Aorta (tissue), 4 donors: ENCODE measurements around the gene ST6GALNAC2. TPM values are rescaled to one million over a fixed set of nuclear protein-coding genes. Genes with fewer than 3 reads are reported as not detected.

Experiments used
- polyA plus RNA-seq, 2 donors: library from polyadenylated mRNA; stranded (reverse); fragments of 200-250 nt; gene quantifications; one replicate each; pipeline ENCODE4 v1.2.3, GENCODE V29; 2013
- total RNA-seq, 2 donors: library from RNA; stranded (reverse); fragmentation: NEBNext Ultra II Directional; extraction: Animal tissue kit (Norgen Biotek cat#: 25700); gene quantifications; one replicate each; pipeline ENCODE4 v1.2.1, GENCODE V29; 2021
- donor health status: healthy with polysubstance abuse.
- donor health status: Bipolar disorder and iron deficiency.
- donor health status: DM: no; HTN: no; CAD: no.
- donor health status: DM: yes; HTN: yes; CAD: no.

ST6GALNAC2 gene
- total and polyA plus RNA-seq, 4 donors, result 2.0 to 7.6 (median 2.5) TPM; not detected in 1

Other genes with a start within 250 kb of the ST6GALNAC2 start
- gene PRPSAP1, start 231.9 kb downstream of the ST6GALNAC2 start, total RNA-seq, result 10 to 100 TPM; 47.2 to 64.4 TPM
- 10 to 100 TPM; 29.7 to 45.2 TPM for gene PRPSAP1, start 231.9 kb downstream of the ST6GALNAC2 start, polyA plus RNA-seq
- 10 to 100 TPM; 22.2 to 24.5 TPM for gene SPHK1, start 201.3 kb downstream of the ST6GALNAC2 start, total RNA-seq
- gene SPHK1, start 201.3 kb downstream of the ST6GALNAC2 start, polyA plus RNA-seq, result 10 to 100 TPM in 1 of 2 donors, 1 to 10 TPM in 1; 8.6 to 13.9 TPM
- gene UBE2O, start 132.7 kb downstream of the ST6GALNAC2 start, total RNA-seq, result 10 to 100 TPM; 14.0 to 24.7 TPM
- gene UBE2O, start 132.7 kb downstream of the ST6GALNAC2 start, polyA plus RNA-seq, result 10 to 100 TPM in 1 of 2 donors, 1 to 10 TPM in 1; 2.5 to 11.0 TPM
- not detected for gene AANAT, start 118.3 kb downstream of the ST6GALNAC2 start, total RNA-seq
- gene AANAT, start 118.3 kb downstream of the ST6GALNAC2 start, polyA plus RNA-seq, result not detected
- 10 to 100 TPM; 30.9 to 45.0 TPM for gene RHBDF2, start 84.4 kb downstream of the ST6GALNAC2 start, total RNA-seq
- gene RHBDF2, start 84.4 kb downstream of the ST6GALNAC2 start, polyA plus RNA-seq, result 10 to 100 TPM in 1 of 2 donors, 1 to 10 TPM in 1; 2.6 to 11.0 TPM
- 10 to 100 TPM; 22.4 to 26.6 TPM for gene CYGB, start 48.2 kb downstream of the ST6GALNAC2 start, total RNA-seq
- gene CYGB, start 48.2 kb downstream of the ST6GALNAC2 start, polyA plus RNA-seq, result 1 to 10 TPM in 1 of 2 donors, under 1 TPM in 1; 0.95 to 2.1 TPM
- gene PRCD, start 45.8 kb downstream of the ST6GALNAC2 start, total RNA-seq, result 1 to 10 TPM; 1.2 to 8.6 TPM
- gene PRCD, start 45.8 kb downstream of the ST6GALNAC2 start, polyA plus RNA-seq, result not detected
- 1 to 10 TPM; 1.1 to 2.3 TPM for gene ST6GALNAC1, start 57.9 kb upstream of the ST6GALNAC2 start, total RNA-seq
- 1 to 10 TPM; 1.6 to 9.4 TPM for gene ST6GALNAC1, start 57.9 kb upstream of the ST6GALNAC2 start, polyA plus RNA-seq
- gene MXRA7, start 125.1 kb upstream of the ST6GALNAC2 start, total RNA-seq, result 100 to 1,000 TPM; 256 to 262 TPM
- gene MXRA7, start 125.1 kb upstream of the ST6GALNAC2 start, polyA plus RNA-seq, result 100 to 1,000 TPM; 357 to 465 TPM
- 10 to 100 TPM; 36.5 to 55.4 TPM for gene JMJD6, start 140.7 kb upstream of the ST6GALNAC2 start, total RNA-seq
- gene JMJD6, start 140.7 kb upstream of the ST6GALNAC2 start, polyA plus RNA-seq, result 10 to 100 TPM; 29.3 to 82.5 TPM
- gene METTL23, start 141.0 kb upstream of the ST6GALNAC2 start, total RNA-seq, result 10 to 100 TPM; 26.8 to 27.9 TPM
- gene METTL23, start 141.0 kb upstream of the ST6GALNAC2 start, polyA plus RNA-seq, result 10 to 100 TPM; 28.5 to 37.5 TPM
- gene SRSF2, start 151.5 kb upstream of the ST6GALNAC2 start, total RNA-seq, result 100 to 1,000 TPM; 133 to 134 TPM
- gene SRSF2, start 151.5 kb upstream of the ST6GALNAC2 start, polyA plus RNA-seq, result 100 to 1,000 TPM in 1 of 2 donors, 10 to 100 TPM in 1; 64.4 to 152 TPM
- gene MFSD11, start 152.3 kb upstream of the ST6GALNAC2 start, total RNA-seq, result 10 to 100 TPM; 24.5 to 38.2 TPM
- gene MFSD11, start 152.3 kb upstream of the ST6GALNAC2 start, polyA plus RNA-seq, result 10 to 100 TPM in 1 of 2 donors, 1 to 10 TPM in 1; 6.8 to 19.9 TPM